HG02623 (cell line): ENCODE data around the gene THOC5.

Experiments
- ATAC-seq: cut with Tn5 transposase; IDR thresholded peaks from one replicate; pipeline ENCODE4 v1.9.1; 2021; ENCODE audit warnings: moderate library complexity; ENCODE audit not compliant: unreplicated experiment

The THOC5 gene

GRCh38 chr22:29478326-29479276 lies 75.0 kb downstream of the THOC5 start:
- ATAC-seq: no peak

GRCh38 chr22:29477723-29478318 lies 75.7 kb downstream of the THOC5 start:
- no peak for ATAC-seq

GRCh38 chr22:29476116-29476515 lies 77.4 kb downstream of the THOC5 start:
- ATAC-seq: no peak

- no peak for ATAC-seq
Measured at GRCh38 chr22:29475550-29475949, 78.0 kb downstream of the THOC5 start.

GRCh38 chr22:29473001-29473400 lies 80.6 kb downstream of the THOC5 start:
- ATAC-seq: no peak

GRCh38 chr22:29470159-29470855 lies 83.2 kb downstream of the THOC5 start:
- ATAC-seq: no peak

- ATAC-seq: no peak
Measured at GRCh38 chr22:29469755-29470154, 83.8 kb downstream of the THOC5 start.

- no peak for ATAC-seq
Measured at GRCh38 chr22:29464581-29464980, 89.0 kb downstream of the THOC5 start.

- no peak for ATAC-seq
Measured at GRCh38 chr22:29463629-29464028, 89.9 kb downstream of the THOC5 start.

- ATAC-seq: no peak
Measured at GRCh38 chr22:29461263-29461662, 92.3 kb downstream of the THOC5 start.

- ATAC-seq: no peak
Measured at GRCh38 chr22:29459773-29460172, 93.8 kb downstream of the THOC5 start.

GRCh38 chr22:29458551-29458950 lies 95.0 kb downstream of the THOC5 start:
- ATAC-seq: no peak

- no peak for ATAC-seq
Measured at GRCh38 chr22:29457730-29458129, 95.8 kb downstream of the THOC5 start.

GRCh38 chr22:29456211-29456671 lies 97.3 kb downstream of the THOC5 start:
- no peak for ATAC-seq
